Measurements from ENCODE around the gene ZNF705A. TPM values are rescaled to one million over a fixed set of nuclear protein-coding genes. Genes with fewer than 3 reads are reported as not detected.

ZNF705A gene
- total RNA-seq, 1 experiment from 2014 or later, result not detected

DNA sequence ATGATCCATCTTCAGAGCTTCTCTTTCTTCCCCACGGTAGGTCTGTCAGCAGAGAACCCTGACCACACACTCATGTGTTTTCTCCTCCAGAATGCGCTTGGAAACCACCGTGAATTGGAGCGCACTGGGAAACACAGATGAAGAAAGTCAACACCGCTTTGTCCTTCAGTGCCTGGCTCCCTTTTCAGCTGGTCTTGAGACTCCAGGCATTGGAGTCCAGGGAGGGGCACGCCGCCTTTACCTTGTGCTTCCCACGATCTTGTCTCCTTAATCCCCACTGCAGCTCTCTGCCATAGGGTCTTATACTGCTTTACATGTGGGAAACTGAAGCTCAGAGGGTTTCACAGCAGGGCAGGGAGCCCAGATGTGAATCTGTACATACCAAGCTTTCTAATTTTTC is 69.5 kb downstream of the ZNF705A start:
- Histone ChIP-seq H2AFZ (ENCODE audit: low read depth, low read length, poor library complexity, severe bottlenecking) (no peak overlapping the region), H3K9me3 (ENCODE audit: control insufficient read depth in 1 of 2, insufficient read depth in 1 of 2, low read depth in 1 of 2, low read length in 2 of 2) (no peaks in the 10 kb centered on the region), H4K20me1 (ENCODE audit: insufficient read depth) (no peaks in the 10 kb centered on the region), H3K4me1 (ENCODE audit: control insufficient read depth in 1 of 2, insufficient read depth in 2 of 2, low read length in 2 of 2) (peaks cover 0 to 5% of the 10 kb centered on the region in 2 experiments; a peak in 1 of 4 replicates), H3K36me3 (ENCODE audit: control insufficient read depth in 1 of 2, insufficient read depth in 2 of 2, low read length in 2 of 2) (no peaks in the 10 kb centered on the region), H3K27me3 (ENCODE audit: insufficient read depth, low read length) (no peaks in the 10 kb centered on the region), H3K9me2 (ENCODE audit: insufficient read depth) (no peaks in the 10 kb centered on the region), H3K9ac (ENCODE audit: low read length) (no peak overlapping the region), H3K4me3 (replicated peaks in 1 of 2; ENCODE audit: low read depth in 1 of 2, low read length in 2 of 2) (no peak overlapping the region), H3K79me2 (ENCODE audit: insufficient read depth, low read length) (no peaks in the 10 kb centered on the region), H3K4me2 (ENCODE audit: low read length) (no peak overlapping the region), H3K27ac (ENCODE audit: low read depth, low read length) (no peak overlapping the region)
- RAD21 ChIA-PET (ENCODE audit: low non-redundant PET in 1 of 2, low total read pairs in 2 of 2, uncharacterized antibody in 2 of 2, unreplicated experiment in 2 of 2), result no interaction called here
- BruUV-seq (replicated peaks), result no TSS peak
- CTCF ChIA-PET, result interaction anchor here (0.7 kb wide), 1 partner anchor 115 kb away, joined by 4 read pairs; no protein-coding TSS in a partner anchor
- ATAC-seq, result no peak
- DNase-seq (ENCODE audit: low read depth, low spot score), result no peak
- intact Hi-C loops (cut with micrococcal nuclease), result no loop called here
- POLR2A ChIA-PET, result no interaction called here
- TF ChIP-seq, protein P1, sequence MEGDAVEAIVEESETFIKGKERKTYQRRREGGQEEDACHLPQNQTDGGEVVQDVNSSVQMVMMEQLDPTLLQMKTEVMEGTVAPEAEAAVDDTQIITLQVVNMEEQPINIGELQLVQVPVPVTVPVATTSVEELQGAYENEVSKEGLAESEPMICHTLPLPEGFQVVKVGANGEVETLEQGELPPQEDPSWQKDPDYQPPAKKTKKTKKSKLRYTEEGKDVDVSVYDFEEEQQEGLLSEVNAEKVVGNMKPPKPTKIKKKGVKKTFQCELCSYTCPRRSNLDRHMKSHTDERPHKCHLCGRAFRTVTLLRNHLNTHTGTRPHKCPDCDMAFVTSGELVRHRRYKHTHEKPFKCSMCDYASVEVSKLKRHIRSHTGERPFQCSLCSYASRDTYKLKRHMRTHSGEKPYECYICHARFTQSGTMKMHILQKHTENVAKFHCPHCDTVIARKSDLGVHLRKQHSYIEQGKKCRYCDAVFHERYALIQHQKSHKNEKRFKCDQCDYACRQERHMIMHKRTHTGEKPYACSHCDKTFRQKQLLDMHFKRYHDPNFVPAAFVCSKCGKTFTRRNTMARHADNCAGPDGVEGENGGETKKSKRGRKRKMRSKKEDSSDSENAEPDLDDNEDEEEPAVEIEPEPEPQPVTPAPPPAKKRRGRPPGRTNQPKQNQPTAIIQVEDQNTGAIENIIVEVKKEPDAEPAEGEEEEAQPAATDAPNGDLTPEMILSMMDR (IDR thresholded peaks at IDR 0.05 in 2 of 3, conservative IDR thresholded peaks at IDR 0.05 in 1 of 3; ENCODE audit: borderline replicate concordance in 1 of 3, insufficient read depth in 1 of 3, low read depth in 2 of 3, low read length in 2 of 3), result no peak
- TF ChIP-seq EZH2phosphoT487 (IDR thresholded peaks at IDR 0.05; ENCODE audit: borderline replicate concordance), result no peak
- no peak for TF ChIP-seq CEBPB (IDR thresholded peaks at IDR 0.05; ENCODE audit: low read depth)
- no peak for TF ChIP-seq SRF (IDR thresholded peaks at IDR 0.05; ENCODE audit: low read depth)
- TF ChIP-seq SIN3A (IDR thresholded peaks at IDR 0.05; ENCODE audit: low read depth), result no peak
- no peak for TF ChIP-seq CBX3 (IDR thresholded peaks at IDR 0.05; ENCODE audit: low read depth)
- no peak for TF ChIP-seq TCF7L2 (IDR thresholded peaks at IDR 0.05; ENCODE audit: borderline replicate concordance, extremely low read depth, insufficient read depth, insufficient read length)
- TF ChIP-seq YY1 (IDR thresholded peaks at IDR 0.05; ENCODE audit: extremely low read depth, insufficient replicate concordance, low read depth, low read length), result no peak
- no peak for TF ChIP-seq ZFX (IDR thresholded peaks at IDR 0.05)
- no peak for TF ChIP-seq RAD21 (IDR thresholded peaks at IDR 0.05; ENCODE audit: low read depth)
- TF ChIP-seq ELF1 (IDR thresholded peaks at IDR 0.05; ENCODE audit: borderline replicate concordance, low read depth), result no peak
- TF ChIP-seq JUND (IDR thresholded peaks at IDR 0.05), result no peak

All from HCT116 (cell line).